Uterus (tissue), 4 donors: Measurements from ENCODE around the gene DBNDD1. TPM values are rescaled to one million over a fixed set of nuclear protein-coding genes. Genes with fewer than 3 reads are reported as not detected.

Experiments
- DNase-seq, 2 donors: peaks; one replicate each; pipeline ENCODE4 v3.0.0-alpha.2; 2019 to 2020
- H3K27ac ChIP-seq, 2 donors: fragments of 200-600 bp; sonication (generic); 1 replicate in 1 of 2; 2 replicates in 1 of 2; pipeline ENCODE4 v1.5.1; 2016 to 2018
- H3K27me3 ChIP-seq, 2 donors: fragments of 200-600 bp; sonication (generic); one replicate each; pipeline ENCODE4 v1.5.1; 2018 to 2019; ENCODE audit warnings: control low read depth in 1 of 2
- H3K36me3 ChIP-seq, 2 donors: fragments of 200-600 bp; sonication (generic); one replicate each; pipeline ENCODE4 v1.5.1; 2019; ENCODE audit warnings: control low read depth in 1 of 2
- H3K4me1 ChIP-seq, 2 donors: fragments of 200-600 bp; sonication (generic); one replicate each; pipeline ENCODE4 v1.5.1; 2018 to 2019; ENCODE audit warnings: control low read depth in 1 of 2
- H3K4me3 ChIP-seq, 2 donors: fragments of 200-600 bp; sonication (generic); 1 replicate in 1 of 2; 2 replicates in 1 of 2; pipeline ENCODE4 v1.5.1; 2018 to 2019; ENCODE audit warnings: mild to moderate bottlenecking in 1 of 2
- H3K9me3 ChIP-seq, 2 donors: fragments of 200-600 bp; sonication (generic); one replicate each; pipeline ENCODE4 v1.5.1; 2019; ENCODE audit warnings: control low read depth in 1 of 2
- CTCF ChIP-seq, 4 experiments: fragments of 200-600 bp in 2 of 4; fragments of 450-650 bp in 2 of 4; sonication (generic) in 2 of 4; IDR thresholded peaks; one replicate each; pipeline ENCODE4 v1.5.1; 2016 to 2019; ENCODE audit warnings: antibody characterized with exemption in 4 of 4, mild to moderate bottlenecking in 2 of 4, moderate library complexity in 1 of 4
- POLR2A ChIP-seq, 2 donors: fragments of 450-650 bp; IDR thresholded peaks; one replicate each; pipeline ENCODE4 v1.6.1; 2016; ENCODE audit warnings: antibody characterized with exemption in 2 of 2, mild to moderate bottlenecking in 1 of 2, moderate library complexity in 1 of 2
- intact Hi-C: fragments of 100-400 bp; cut with DNase I; formaldehyde crosslinking; loops from one replicate; pipeline ENCODE4 v1.15.1; 2023; ENCODE audit warnings: low total_unique reads
- total RNA-seq, 4 donors: library from RNA; depleted of rRNA in 3 of 4; stranded (reverse); fragments of >200 nt in 3 of 4; gene quantifications; one replicate each; pipeline versions ENCODE4 v1.1.0 to v1.2.4, GENCODE V29; 2014 to 2023
- donor health status: DM: yes; HTN: yes; CAD: no.

The DBNDD1 gene
- total RNA-seq, 4 donors from 2014 or later, result 1.0 to 4.2 TPM; not detected in 2

GRCh38 chr16:90054554-90054953, 35.3 kb upstream of the DBNDD1 start:
- H3K27ac ChIP-seq, result no peak overlapping the region
- no peaks in the 10 kb centered on the region for H3K4me1 ChIP-seq
- intact Hi-C loops, result no loop called here
- H3K27me3 ChIP-seq, result no peaks in the 10 kb centered on the region
- H3K36me3 ChIP-seq, result no peaks in the 10 kb centered on the region
- TF ChIP-seq CTCF (IDR thresholded peaks at IDR 0.05) (no peak), POLR2A (IDR thresholded peaks at IDR 0.05) (no peak)
- H3K9me3 ChIP-seq, result no peaks in the 10 kb centered on the region
- DNase-seq, result no peak
- H3K4me3 ChIP-seq, result no peak overlapping the region

GRCh38 chr16:90053902-90054500, 34.7 kb upstream of the DBNDD1 start:
- no peak for TF ChIP-seq POLR2A (IDR thresholded peaks at IDR 0.05)
- TF ChIP-seq CTCF (IDR thresholded peaks at IDR 0.05), result no peak
- H3K9me3 ChIP-seq, result no peaks in the 10 kb centered on the region
- no peaks in the 10 kb centered on the region for H3K27me3 ChIP-seq
- H3K4me1 ChIP-seq, result no peaks in the 10 kb centered on the region
- no peaks in the 10 kb centered on the region for H3K36me3 ChIP-seq
- no peak overlapping the region for H3K4me3 ChIP-seq
- intact Hi-C loops, result no loop called here
- DNase-seq, result no peak
- no peak overlapping the region for H3K27ac ChIP-seq

- intact Hi-C loops, result no loop called here
- H3K27ac ChIP-seq, result no peak overlapping the region
- H3K4me3 ChIP-seq, result no peak overlapping the region
- H3K4me1 ChIP-seq, result peaks cover 0 to 13% of the 10 kb centered on the region in 2 donors
- H3K9me3 ChIP-seq, result no peaks in the 10 kb centered on the region
- no peak for TF ChIP-seq CTCF (IDR thresholded peaks at IDR 0.05)
- TF ChIP-seq POLR2A (IDR thresholded peaks at IDR 0.05), result no peak
- DNase-seq, result no peak
- no peaks in the 10 kb centered on the region for H3K27me3 ChIP-seq
- no peaks in the 10 kb centered on the region for H3K36me3 ChIP-seq
Measured at GRCh38 chr16:90050969-90051368, 31.7 kb upstream of the DBNDD1 start.

DNA sequence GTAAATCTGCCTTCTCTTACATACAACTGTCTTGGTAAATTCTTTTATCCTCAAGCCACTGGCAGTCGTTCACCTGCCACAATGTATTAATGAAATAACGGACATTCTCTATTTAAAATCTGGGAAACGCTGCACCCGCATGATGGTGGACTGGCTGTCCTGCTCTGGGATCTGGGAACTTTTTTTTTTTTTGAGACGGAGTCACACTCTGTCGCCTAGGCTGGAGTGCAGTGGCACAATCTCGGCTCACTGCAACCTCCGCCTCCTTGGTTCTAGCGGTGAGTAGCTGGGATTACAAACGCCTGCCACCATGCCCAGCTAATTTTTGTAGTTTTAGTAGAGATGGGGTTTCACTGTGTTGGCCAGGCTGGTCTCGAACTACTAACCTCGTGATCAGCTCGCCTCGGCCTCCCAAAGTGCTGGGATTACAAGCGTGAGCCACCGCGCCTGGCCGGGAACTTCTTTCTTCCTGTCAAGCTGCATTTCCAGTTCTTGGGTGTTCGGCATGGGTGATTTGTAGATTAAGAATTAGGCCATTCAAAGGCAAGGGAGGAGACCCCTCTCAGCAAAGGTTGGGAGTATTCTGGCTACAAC, 29.6 kb upstream of the DBNDD1 start:
- intact Hi-C loops, result no loop called here
- Histone ChIP-seq H3K27me3 (no peaks in the 10 kb centered on the region), H3K9me3 (no peaks in the 10 kb centered on the region), H3K4me1 (peaks cover 0 to 13% of the 10 kb centered on the region in 2 donors), H3K4me3 (no peak overlapping the region), H3K27ac (peak overlapping the region in 1 of 2 donors; percentile 75), H3K36me3 (no peaks in the 10 kb centered on the region)
- no peak for DNase-seq
- no peak for TF ChIP-seq POLR2A (IDR thresholded peaks at IDR 0.05)
- no peak for TF ChIP-seq CTCF (IDR thresholded peaks at IDR 0.05)

GRCh38 chr16:90048347-90048722, 29.1 kb upstream of the DBNDD1 start:
- DNase-seq, result no peak
- Histone ChIP-seq H3K4me3 (no peak overlapping the region), H3K4me1 (peaks cover 0 to 13% of the 10 kb centered on the region in 2 donors), H3K27ac (peak overlapping the region in 1 of 2 donors; percentile 75), H3K36me3 (no peaks in the 10 kb centered on the region), H3K27me3 (no peaks in the 10 kb centered on the region), H3K9me3 (no peaks in the 10 kb centered on the region)
- intact Hi-C loops, result no loop called here
- TF ChIP-seq CTCF (IDR thresholded peaks at IDR 0.05) (no peak), POLR2A (IDR thresholded peaks at IDR 0.05) (no peak)
